Daoy (cell line): Measurements from ENCODE around the gene METAP1D. TPM values are rescaled to one million over a fixed set of nuclear protein-coding genes. Genes with fewer than 3 reads are reported as not detected.
"Not testable (repeated sequence)": the region's sequence is repeated elsewhere in the genome, so short reads cannot be mapped to it uniquely, and the experiment has no call there.

Source experiments
- DNase-seq: peaks from one replicate; pipeline ENCODE4 v3.0.0-alpha.2; 2015; ENCODE audit warnings: low read depth
- total RNA-seq: library from RNA; depleted of rRNA; stranded (reverse); fragments of >200 nt; shearing (Covaris generic); gene quantifications from 2 replicates; pipeline ENCODE4 v1.2.3, GENCODE V29; 2014

The METAP1D gene
- total RNA-seq, 1 experiment from 2014 or later: 6.9 TPM

DNA sequence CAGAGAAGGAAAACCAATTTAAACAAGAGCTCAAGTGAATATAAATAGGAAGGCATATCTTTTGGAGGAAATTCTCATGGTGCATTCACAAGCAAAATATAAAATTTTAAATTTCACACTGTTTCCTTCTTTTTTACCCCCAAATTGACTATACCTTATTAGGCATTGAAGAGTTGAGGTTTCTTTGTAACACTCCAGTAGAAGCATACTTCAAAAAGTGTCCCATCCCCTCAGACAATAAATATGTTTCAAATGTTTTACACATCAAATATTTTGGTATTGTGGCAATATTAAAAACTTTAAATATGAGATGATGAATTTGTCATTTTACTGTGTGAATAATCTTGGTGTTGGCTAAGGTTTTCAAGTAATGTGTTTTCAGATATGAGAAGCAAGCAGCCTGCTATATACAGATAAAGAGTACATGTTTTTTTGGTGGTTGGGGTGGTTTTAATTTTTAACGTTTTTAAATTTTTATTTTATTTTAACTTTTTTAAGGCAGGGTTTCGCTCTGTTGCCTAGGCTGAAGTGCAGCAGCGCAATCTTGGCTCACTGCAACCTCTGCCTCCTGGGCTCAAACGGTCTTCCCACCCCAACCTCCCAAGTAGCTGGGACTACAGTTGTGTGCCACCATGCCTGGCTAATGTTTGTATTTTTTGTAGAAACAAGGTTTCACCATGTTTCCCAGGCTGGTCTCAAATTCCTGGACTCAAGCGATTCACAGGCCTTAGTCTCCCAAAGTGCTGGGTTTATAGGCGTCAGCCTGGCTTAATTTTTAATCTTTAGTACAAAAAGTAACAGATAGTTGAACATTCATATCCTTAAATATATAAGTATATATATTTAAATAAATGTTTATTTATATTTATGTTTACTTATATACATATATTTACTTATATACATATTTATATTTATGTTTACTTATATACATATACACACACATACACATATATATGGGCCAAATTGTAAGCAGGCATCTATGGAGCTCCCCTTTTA, 49.1 kb downstream of the METAP1D start:
- no peak for DNase-seq

GRCh38 chr2:172049567-172050120, 49.9 kb downstream of the METAP1D start:
- DNase-seq: no peak

DNA sequence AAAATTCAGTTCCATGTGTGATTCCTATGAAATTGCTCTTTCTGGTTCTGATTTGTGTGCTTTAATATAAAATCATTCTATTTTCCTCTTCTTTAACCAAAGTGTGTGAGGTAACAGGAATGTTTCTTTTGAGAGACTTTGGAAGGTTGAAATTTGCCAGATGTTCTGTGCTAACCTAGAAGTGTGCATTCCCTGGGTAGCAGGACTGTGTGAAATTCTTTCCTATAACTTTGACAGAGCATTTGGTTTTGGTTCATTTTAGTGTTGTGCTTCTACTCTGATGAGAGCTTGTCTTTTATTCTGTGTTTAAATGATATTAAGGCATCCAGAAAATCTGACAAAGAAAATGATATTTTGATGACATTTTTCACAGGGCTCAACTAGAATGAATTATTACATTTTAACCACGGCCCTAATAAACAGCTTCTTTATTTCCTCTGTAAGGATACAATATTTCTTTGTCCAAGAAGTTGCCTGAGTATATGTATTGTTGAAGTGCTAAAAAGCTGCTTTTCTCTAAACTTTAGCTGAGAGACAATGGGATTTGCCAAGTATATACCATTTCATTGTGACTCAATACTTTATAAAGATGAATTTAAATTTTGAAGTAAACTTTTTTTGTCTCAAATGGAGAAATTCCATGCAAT, 50.8 kb downstream of the METAP1D start:
- no peak for DNase-seq

DNA sequence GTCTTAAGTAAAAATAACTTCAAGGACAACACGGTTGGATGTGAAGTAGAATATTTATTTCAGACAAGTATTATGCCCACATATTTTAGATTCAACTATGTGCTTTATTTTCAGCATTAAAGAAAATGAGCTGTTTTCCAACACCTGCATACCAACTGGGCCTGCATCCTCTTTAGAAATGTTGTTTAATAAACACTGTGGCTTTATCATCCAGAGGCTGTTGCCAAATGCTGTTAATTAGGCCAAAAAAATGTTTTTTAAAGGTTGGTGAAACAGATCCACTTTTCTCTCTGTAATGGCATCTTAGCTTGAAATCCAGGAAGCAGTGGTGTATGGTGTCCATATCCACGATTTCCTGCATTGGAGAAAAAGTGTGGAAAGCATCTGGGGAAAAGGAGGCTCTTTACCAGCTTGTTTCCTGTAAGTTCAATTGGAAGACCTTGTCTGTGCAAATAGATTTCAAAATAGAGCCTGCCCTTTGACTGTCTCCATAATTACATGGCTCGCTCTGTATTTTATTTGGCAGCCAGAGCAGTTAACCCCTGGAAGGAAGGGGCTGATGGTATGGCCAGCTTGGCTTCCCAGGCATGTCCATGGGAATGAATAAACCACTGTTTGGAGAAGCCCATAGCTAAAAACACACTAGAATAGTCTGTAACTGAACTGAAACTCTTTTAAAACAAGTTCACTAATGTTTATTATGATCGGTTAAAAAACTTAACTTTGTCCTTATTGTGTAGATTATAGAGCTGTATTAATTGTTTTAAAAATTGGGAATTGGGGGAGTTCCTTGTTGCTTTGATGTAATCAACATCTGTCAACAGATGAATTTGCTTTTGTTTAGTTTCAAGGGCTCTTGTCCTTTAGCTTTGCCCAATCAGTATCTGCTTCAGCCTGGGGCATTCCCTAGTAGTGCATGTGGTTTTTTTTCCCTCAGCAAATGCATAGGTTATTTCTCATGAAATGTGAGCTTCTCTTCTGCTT, 52.5 kb downstream of the METAP1D start:
- peak; percentile 13 for DNase-seq

GRCh38 chr2:172053486-172053885, 53.7 kb downstream of the METAP1D start:
- no peak for DNase-seq

- DNase-seq: no peak
Measured at GRCh38 chr2:172056293-172056692, 56.5 kb downstream of the METAP1D start.

GRCh38 chr2:172058660-172059059, 58.9 kb downstream of the METAP1D start:
- no peak for DNase-seq

GRCh38 chr2:172060118-172060517, 60.4 kb downstream of the METAP1D start:
- DNase-seq: not testable (repeated sequence)

DNA sequence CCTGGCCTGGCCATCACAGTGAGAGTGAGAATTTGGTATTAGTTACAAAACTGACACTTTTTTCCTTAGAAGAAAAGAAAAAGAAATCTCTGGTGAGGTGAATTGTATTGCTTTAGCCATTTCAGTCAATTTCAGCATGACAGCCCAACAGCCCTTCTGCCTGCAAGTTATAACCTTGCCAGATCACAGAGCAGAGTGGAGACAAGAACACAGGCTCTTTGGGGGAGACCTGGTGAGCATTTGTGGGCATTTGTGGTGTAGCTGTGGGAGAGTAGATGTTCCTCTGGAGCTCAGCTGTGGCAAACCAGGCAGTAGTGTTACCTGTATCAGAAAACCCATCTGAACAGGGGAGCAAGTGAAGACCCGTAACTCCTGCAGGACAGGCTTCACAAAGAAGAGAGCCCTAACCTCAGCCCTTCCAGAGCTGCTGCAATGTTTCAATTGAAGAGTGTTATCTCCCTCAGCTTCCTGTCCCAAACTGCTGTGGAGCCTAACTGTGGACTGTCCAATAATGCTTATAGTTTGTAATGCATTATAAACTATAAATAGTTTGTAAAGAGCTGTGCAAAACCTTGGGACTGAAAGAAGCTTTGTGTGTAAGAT, 62.8 kb downstream of the METAP1D start:
- DNase-seq: no peak

- DNase-seq: no peak
Measured at GRCh38 chr2:172063446-172063845, 63.7 kb downstream of the METAP1D start.

DNA sequence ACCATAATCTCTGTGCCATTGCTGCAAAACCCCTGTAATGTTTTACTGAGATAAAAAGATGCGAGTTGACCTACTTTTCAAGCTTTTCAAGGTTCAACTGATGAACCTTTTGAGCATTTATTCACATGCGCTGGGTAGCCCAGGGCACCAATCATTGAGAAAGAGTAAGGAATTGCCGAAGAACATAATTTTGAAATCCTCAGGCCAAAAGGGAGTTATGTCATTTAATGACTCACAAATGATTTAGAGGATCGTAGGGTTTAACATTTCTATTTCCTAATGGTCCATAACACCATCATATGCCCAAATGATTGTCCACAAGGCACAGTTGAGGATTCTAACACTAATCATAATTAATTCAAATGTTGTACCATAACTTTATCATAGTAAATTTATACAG, 65.4 kb downstream of the METAP1D start:
- no peak for DNase-seq

DNA sequence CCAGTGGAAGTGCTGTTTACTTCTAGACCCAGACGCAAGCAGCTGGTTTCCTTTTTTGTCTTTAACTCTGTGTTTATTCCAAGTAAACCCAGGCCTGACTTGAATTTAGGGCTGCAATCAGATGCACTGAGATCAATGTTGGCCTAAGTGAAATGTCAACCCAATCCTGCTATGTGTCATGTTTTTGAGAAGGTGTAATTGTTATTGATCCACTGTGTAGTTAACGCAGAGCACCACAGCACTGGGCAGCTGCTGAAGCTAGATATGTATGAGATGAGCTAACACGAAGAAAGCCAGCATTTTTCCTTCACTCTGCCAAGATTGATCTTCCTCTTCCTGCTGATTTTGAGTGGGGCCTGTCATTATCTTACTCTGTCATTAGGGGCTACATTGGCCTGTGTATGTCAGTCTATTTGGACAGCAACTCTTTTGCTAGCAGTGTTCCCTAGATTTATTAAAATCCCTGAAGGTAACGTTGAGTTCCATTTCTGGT, 66.7 kb downstream of the METAP1D start:
- DNase-seq: no peak

DNA sequence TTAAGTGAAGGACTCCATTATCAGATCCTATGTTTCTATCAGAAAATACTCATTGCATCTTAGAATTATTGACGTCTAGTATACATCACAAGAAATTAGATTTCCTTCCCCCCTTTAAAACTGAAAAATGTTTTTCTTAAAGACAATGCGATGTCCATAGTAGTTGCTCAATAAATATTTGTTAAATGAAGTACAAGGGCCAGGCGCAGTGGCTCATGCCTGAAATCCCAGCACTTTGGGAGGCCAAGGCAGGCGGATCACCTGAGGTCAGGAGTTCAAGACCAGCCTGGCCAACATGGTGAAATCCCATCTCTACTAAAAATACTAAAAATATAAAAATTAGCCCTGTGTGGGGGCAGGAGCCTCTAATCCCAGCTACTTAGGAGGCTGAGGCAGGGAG, 68.2 kb downstream of the METAP1D start:
- DNase-seq: not testable (repeated sequence)

DNA sequence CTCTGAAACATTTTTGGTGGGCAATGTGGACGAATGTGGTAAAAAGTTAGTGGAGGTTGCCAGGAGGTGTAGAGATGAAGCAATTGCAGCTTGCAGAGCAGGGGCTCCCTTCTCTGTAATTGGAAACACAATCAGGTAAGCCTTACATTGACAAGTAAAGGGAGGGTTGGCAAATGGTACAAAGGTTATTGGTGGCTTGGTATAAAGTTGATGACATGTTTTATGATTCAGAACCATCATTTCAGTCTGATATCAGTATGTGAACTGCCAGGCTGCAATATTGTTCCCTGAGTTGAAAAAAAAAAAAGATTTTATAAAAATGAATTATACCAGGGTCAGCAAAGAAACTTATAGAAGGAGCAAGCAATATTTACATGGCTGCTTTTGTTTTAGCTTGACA, 71.2 kb downstream of the METAP1D start:
- DNase-seq: no peak

DNA sequence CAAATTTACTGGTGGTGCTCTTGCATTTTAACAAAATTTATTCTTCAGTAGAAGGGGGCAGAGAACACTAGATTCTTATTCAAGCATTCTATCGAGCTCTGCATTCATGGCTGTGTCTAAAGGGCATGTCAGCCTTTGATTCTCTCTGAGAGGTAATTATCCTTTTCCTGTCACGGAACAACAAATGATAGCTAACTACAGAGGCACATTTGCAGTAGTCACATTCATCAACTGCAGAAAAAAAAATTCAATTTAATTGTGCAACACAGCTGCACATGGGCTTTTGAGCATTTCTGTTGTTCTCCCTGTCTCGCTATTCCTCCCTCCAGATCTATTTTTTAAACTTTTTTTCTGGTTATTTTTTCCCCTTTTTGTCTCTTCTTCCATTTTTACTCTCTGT, 72.5 kb downstream of the METAP1D start:
- DNase-seq: no peak

GRCh38 chr2:172072706-172073105, 73.0 kb downstream of the METAP1D start:
- DNase-seq: no peak

- DNase-seq: no peak
Measured at GRCh38 chr2:172073518-172073917, 73.8 kb downstream of the METAP1D start.

- DNase-seq: no peak
Measured at GRCh38 chr2:172074254-172074653, 74.5 kb downstream of the METAP1D start.

DNA sequence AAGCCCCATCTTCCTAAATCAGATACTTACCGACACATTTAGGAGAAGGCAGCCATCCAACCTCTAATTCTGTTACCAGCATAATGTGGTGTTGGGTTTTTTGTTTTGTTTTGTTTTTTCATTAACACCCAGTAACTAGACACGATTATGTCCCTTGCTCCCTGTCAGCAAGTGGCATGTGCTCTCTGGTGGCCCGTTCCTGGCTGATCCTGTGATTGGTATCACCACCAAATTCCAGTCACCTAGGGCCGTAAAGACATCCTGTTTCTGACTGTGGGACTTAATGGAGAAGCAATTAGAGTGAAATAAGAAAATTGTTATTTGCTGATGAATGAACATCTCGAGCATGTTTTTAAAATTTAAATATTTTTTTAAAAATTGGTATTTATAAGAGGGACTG, 79.7 kb downstream of the METAP1D start:
- no peak for DNase-seq

DNA sequence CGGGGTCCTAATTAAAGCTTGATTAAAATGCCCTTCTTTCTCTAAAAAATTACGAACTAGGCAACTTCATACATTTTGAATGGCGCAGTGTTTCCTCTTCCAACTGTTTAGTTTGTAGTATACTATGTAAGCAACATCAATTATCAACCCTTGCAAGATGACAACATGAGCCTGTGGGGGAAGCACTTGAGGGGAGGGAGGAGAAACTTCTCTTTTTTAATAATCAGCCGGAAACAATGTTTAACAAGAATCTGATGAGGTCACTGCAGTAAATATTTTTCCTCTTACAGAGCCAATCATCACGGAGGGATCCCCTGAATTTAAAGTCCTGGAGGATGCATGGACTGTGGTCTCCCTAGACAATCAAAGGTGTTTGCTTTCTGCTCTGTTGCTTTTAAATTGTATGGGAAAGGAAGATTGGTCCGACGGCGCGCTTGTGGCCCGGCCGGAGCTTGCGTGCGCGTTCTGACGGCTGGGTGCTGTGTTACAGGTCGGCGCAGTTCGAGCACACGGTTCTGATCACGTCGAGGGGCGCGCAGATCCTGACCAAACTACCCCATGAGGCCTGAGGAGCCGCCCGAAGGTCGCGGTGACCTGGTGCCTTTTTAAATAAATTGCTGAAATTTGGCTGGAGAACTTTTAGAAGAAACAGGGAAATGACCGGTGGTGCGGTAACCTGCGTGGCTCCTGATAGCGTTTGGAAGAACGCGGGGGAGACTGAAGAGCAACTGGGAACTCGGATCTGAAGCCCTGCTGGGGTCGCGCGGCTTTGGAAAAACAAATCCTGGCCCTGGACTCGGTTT, 80.3 kb downstream of the METAP1D start:
- DNase-seq: no peak
